Common myeloid progenitor, CD34-positive (primary cell): Measurements from ENCODE around the gene ASGR2.
"Not testable (repeated sequence)": the region's sequence is repeated elsewhere in the genome, so short reads cannot be mapped to it uniquely, and the experiment has no call there.

ENCODE experiments used
- CTCF ChIA-PET: fragments of 350-600 bp; sonication (Branson Sonifier 250); formaldehyde crosslinking; loops from one replicate; lab custom pipeline; 2021; ENCODE audit warnings: antibody characterized with exemption; lab: Charles Lee
- POLR2A ChIA-PET: fragments of 350-600 bp; sonication (Branson Sonifier 250); formaldehyde crosslinking; loops from one replicate; lab custom pipeline; 2021; ENCODE audit warnings: antibody characterized with exemption; lab: Charles Lee
- DNase-seq, 3 donors: peaks; one replicate each; pipeline versions ENCODE4 v3.0.0 to v3.0.0-alpha.2; 2013
- H3K27ac ChIP-seq, 2 experiments: 1 replicate in 1 of 2; 2 replicates in 1 of 2; pipeline ENCODE4 v1.7.0; 2013; ENCODE audit warnings: inconsistent platforms in 2 of 2, low read length in 2 of 2, mild to moderate bottlenecking in 2 of 2, low read depth in 1 of 2, moderate library complexity in 1 of 2; ENCODE audit not compliant: severe bottlenecking in 2 of 2, insufficient read depth in 1 of 2, poor library complexity in 1 of 2
- H3K27me3 ChIP-seq, 5 experiments: replicated peaks in 2 of 5; 1 replicate in 3 of 5; 2 replicates in 2 of 5; pipeline versions ENCODE4 v1.6.1 to v1.7.0; 2013; ENCODE audit warnings: low read length in 4 of 5, mild to moderate bottlenecking in 2 of 5, moderate library complexity in 2 of 5, inconsistent platforms in 1 of 5; ENCODE audit not compliant: insufficient read depth in 5 of 5, control insufficient read depth in 4 of 5
- H3K36me3 ChIP-seq, 4 experiments: 1 replicate in 2 of 4; 2 replicates in 2 of 4; pipeline versions ENCODE4 v1.6.1 to v1.7.0; 2013; ENCODE audit warnings: low read length in 3 of 4, control low read depth in 1 of 4, mild to moderate bottlenecking in 1 of 4; ENCODE audit not compliant: control insufficient read depth in 4 of 4, insufficient read depth in 4 of 4
- H3K4me1 ChIP-seq, 4 experiments: 1 replicate in 3 of 4; 2 replicates in 1 of 4; pipeline versions ENCODE4 v1.6.1 to v1.7.1; 2013; ENCODE audit warnings: low read length in 3 of 4, mild to moderate bottlenecking in 3 of 4, control low read depth in 1 of 4, inconsistent platforms in 1 of 4, moderate library complexity in 1 of 4; ENCODE audit not compliant: control insufficient read depth in 4 of 4, insufficient read depth in 4 of 4; ENCODE audit errors: control extremely low read depth in 1 of 4
- H3K4me3 ChIP-seq, 7 experiments: 1 replicate in 4 of 7; 2 replicates in 3 of 7; pipeline versions ENCODE4 v1.5.1 to v1.7.0; 2013; ENCODE audit warnings: mild to moderate bottlenecking in 7 of 7, low read length in 6 of 7, moderate library complexity in 6 of 7, inconsistent platforms in 2 of 7, low read depth in 2 of 7, control low read depth in 1 of 7; ENCODE audit not compliant: insufficient read depth in 4 of 7, control insufficient read depth in 1 of 7; ENCODE audit errors: extremely low read depth in 1 of 7
- H3K9me3 ChIP-seq, 5 experiments: 1 replicate in 4 of 5; 2 replicates in 1 of 5; pipeline versions ENCODE4 v1.6.1 to v1.7.1; 2013; ENCODE audit warnings: low read length in 4 of 5, mild to moderate bottlenecking in 2 of 5, inconsistent platforms in 1 of 5, low read depth in 1 of 5, moderate library complexity in 1 of 5; ENCODE audit not compliant: control insufficient read depth in 4 of 5, insufficient read depth in 2 of 5; ENCODE audit errors: control extremely low read depth in 1 of 5
- WGBS: methylation state at CpG from one replicate; pipeline ENCODE4 v1.1.5; 2013; ENCODE audit not compliant: insufficient coverage; 5-methylcytosine and 5-hydroxymethylcytosine counted together

ASGR2 gene

GRCh38 chr17:7127501-7127900 lies 12.9 kb upstream of the ASGR2 start:
- peaks cover 0 to 30% (median 19%) of the 10 kb centered on the region in 4 experiments for H3K4me1 ChIP-seq
- H3K36me3 ChIP-seq, POLR2A ChIA-PET, H3K27ac ChIP-seq, H3K4me3 ChIP-seq, CTCF ChIA-PET, H3K9me3 ChIP-seq, H3K27me3 ChIP-seq, DNase-seq: not testable (repeated sequence)
- no CpG with 5 or more reads among the region's 5 CpGs for WGBS

DNA sequence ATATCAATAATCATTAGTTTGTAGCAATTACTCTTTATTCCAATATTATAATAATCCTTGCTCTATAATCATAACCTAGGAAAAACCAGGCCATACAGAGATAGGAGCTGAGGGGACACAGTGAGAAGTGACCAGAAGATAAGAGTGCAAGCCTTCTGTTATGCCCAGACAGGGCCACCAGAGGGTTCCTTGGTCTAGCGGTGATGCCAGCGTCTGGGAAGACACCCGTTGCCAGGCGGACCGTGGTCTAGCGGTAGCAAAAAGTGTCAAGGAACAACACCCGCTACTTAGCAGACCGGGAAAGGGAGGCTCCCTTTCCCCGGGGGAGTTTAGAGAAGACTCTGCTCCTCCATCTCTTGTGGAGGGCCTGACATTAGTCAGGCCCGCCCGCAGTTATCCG lies 11.8 kb upstream of the ASGR2 start:
- H3K4me3 ChIP-seq, DNase-seq, POLR2A ChIA-PET, H3K27me3 ChIP-seq, H3K9me3 ChIP-seq, H3K27ac ChIP-seq, H3K36me3 ChIP-seq: not testable (repeated sequence)
- CTCF ChIA-PET, result interaction anchor here (1.3 to 1.7 kb wide), 2 partner anchors 9 to 45 kb away, joined by 3 to 8 read pairs; no protein-coding TSS in a partner anchor
- WGBS, result 98% methylated on average over 12 of the region's 12 CpGs
- H3K4me1 ChIP-seq, result peaks cover 0 to 23% (median 15%) of the 10 kb centered on the region in 4 experiments

- ChIA-PET CTCF (interaction anchor here (0.7 to 1.7 kb wide), 5 partner anchors 8 to 43 kb away, joined by 3 to 8 read pairs (median 3); partner anchors contain the start of gene ASGR2), POLR2A (no interaction called here)
- H3K4me3 ChIP-seq, result no peak overlapping the region
- H3K27ac ChIP-seq, result no peak overlapping the region
- no peak for DNase-seq
- WGBS, result no CpG with 5 or more reads among the region's 5 CpGs
- peaks cover 0 to 17% (median 8%) of the 10 kb centered on the region in 4 experiments for H3K4me1 ChIP-seq
- H3K9me3 ChIP-seq, result no peaks in the 10 kb centered on the region
- no peaks in the 10 kb centered on the region for H3K27me3 ChIP-seq
- H3K36me3 ChIP-seq, result no peaks in the 10 kb centered on the region
Measured at GRCh38 chr17:7124923-7125322, 10.3 kb upstream of the ASGR2 start.

GRCh38 chr17:7123844-7124243 lies 9.2 kb upstream of the ASGR2 start:
- DNase-seq, result no peak
- peaks cover 0 to 10% (median 8%) of the 10 kb centered on the region in 4 experiments for H3K4me1 ChIP-seq
- H3K4me3 ChIP-seq, result no peak overlapping the region
- H3K27me3 ChIP-seq, result no peaks in the 10 kb centered on the region
- no peak overlapping the region for H3K27ac ChIP-seq
- WGBS, result 100% methylated on average over 3 of the region's 4 CpGs
- CTCF ChIA-PET, result interaction anchor here (1.0 to 1.3 kb wide), 3 partner anchors 9 to 16 kb away, joined by 3 read pairs; no protein-coding TSS in a partner anchor
- POLR2A ChIA-PET, result no interaction called here
- H3K9me3 ChIP-seq, result no peaks in the 10 kb centered on the region
- H3K36me3 ChIP-seq, result no peaks in the 10 kb centered on the region

GRCh38 chr17:7122381-7122780 lies 7.8 kb upstream of the ASGR2 start:
- DNase-seq, result no peak
- no CpG with 5 or more reads among the region's 4 CpGs for WGBS
- Histone ChIP-seq H3K9me3 (no peaks in the 10 kb centered on the region), H3K27ac (no peak overlapping the region), H3K27me3 (no peaks in the 10 kb centered on the region), H3K36me3 (no peaks in the 10 kb centered on the region), H3K4me3 (no peak overlapping the region), H3K4me1 (peaks cover 0 to 15% (median 11%) of the 10 kb centered on the region in 4 experiments)
- ChIA-PET CTCF (interaction anchor here (0.9 to 1.6 kb wide), 3 partner anchors 14 to 77 kb away, joined by 3 to 8 read pairs (median 4); no protein-coding TSS in a partner anchor), POLR2A (no interaction called here)

DNA sequence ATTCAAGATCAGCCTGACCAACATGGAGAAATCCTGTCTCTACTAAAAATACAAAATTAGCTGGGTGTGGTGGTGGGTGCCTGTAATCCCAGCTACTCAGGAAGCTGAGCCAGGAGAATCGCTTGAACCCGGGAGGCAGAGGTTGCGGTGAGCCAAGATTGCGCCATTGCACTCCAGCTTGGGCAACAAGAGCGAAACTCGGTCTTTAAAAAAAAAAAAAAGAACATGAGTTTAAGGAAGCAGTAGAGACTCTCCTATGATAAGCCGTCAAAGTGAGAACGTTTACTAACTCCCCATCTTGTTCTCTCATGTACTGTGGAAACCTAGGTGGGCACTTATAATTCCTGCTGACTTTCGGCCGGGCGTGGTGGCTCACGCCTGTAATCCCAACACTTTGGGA lies 6.0 kb upstream of the ASGR2 start:
- DNase-seq, result peak in 2 of 3 donors; percentile 51 to 59
- H3K36me3 ChIP-seq, CTCF ChIA-PET, H3K4me3 ChIP-seq, H3K27ac ChIP-seq, H3K27me3 ChIP-seq, H3K9me3 ChIP-seq: not testable (repeated sequence)
- POLR2A ChIA-PET, result interaction anchor here (0.6 kb wide), 1 partner anchor 68 kb away, joined by 4 read pairs; no protein-coding TSS in a partner anchor
- WGBS, result 46% methylated on average over 6 of the region's 12 CpGs
- H3K4me1 ChIP-seq, result peaks cover 0 to 23% (median 13%) of the 10 kb centered on the region in 4 experiments

DNA sequence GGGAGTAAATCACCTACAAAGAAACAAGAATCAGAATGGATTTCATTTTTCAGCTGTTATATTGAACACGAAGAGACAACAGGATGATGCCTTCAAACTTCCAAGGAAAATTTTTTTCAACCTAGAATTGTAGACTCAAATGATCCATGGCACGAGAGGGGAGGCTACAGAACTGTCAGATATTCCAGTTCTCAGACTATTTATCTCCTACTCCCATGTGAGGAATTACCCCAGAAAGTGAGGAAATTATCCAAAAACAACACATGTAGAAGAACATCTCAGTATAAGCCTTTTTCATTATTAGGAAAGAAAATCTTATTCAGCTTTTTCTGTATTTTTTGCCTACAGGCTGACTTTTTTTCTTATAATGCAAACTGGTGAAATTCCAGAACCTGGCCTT lies 5.5 kb upstream of the ASGR2 start:
- Histone ChIP-seq H3K9me3 (no peaks in the 10 kb centered on the region), H3K4me1 (peaks cover 0 to 27% (median 16%) of the 10 kb centered on the region in 4 experiments), H3K27me3 (no peaks in the 10 kb centered on the region), H3K4me3 (no peak overlapping the region), H3K27ac (no peak overlapping the region), H3K36me3 (no peaks in the 10 kb centered on the region)
- DNase-seq, result no peak
- WGBS, result 100% methylated on average over 1 of the region's 2 CpGs
- CTCF ChIA-PET, result no interaction called here
- POLR2A ChIA-PET, result interaction anchor here (0.6 kb wide), 1 partner anchor 68 kb away, joined by 4 read pairs; no protein-coding TSS in a partner anchor
